Measurements from ENCODE around the gene PHF13.

GRCh38 chr1:6658359-6659060 lies 45.0 kb downstream of the PHF13 start:
- TF ChIP-seq CTCF (IDR thresholded peaks at IDR 0.05) (no peak), EP300 (IDR thresholded peaks at IDR 0.05) (no peak), POLR2A (IDR thresholded peaks at IDR 0.05) (no peak)

Measured in tibial nerve (tissue), 4 donors.